H1 (cell line): ENCODE measurements around the gene NLRP3. TPM values are rescaled to one million over a fixed set of nuclear protein-coding genes. Genes with fewer than 3 reads are reported as not detected.

Experiments
- CTCF ChIA-PET: fragments of 300-600 bp; sonication (Branson Sonifier 250); formaldehyde crosslinking; loops from one replicate; lab custom pipeline; 2021; ENCODE audit not compliant: partially characterized antibody; lab: Charles Lee
- POLR2A ChIA-PET: fragments of 300-600 bp; sonication (Branson Sonifier 250); formaldehyde crosslinking; loops from one replicate; lab custom pipeline; 2021; ENCODE audit warnings: inconsistent platforms; ENCODE audit not compliant: partially characterized antibody; lab: Charles Lee
- DNase-seq, 2 experiments: peaks; one replicate each; pipeline versions ENCODE4 v3.0.0 to v3.0.0-alpha.2; 2010 to 2022; ENCODE audit warnings: low spot score in 2 of 2, low read depth in 1 of 2, mixed read lengths in 1 of 2
- FAIRE-seq: peaks from 2 replicates; lab custom pipeline; 2011; peaks lifted over from hg19 to GRCh38; lab: Jason Lieb, UNC
- H2AFZ ChIP-seq: 2 replicates; pipeline ENCODE4 v1.8.1; 2012; ENCODE audit warnings: low read length, inconsistent platforms
- H2AK5ac ChIP-seq: 2 replicates; pipeline ENCODE4 v1.6.1; 2013; ENCODE audit warnings: low read depth, low read length
- H2BK120ac ChIP-seq: replicated peaks from 2 replicates; pipeline ENCODE3; 2013; ENCODE audit warnings: low read depth, low read length, inconsistent platforms
- H2BK12ac ChIP-seq: 2 replicates; pipeline ENCODE4 v1.6.1; 2013; ENCODE audit warnings: low read depth, low read length
- H2BK15ac ChIP-seq: 2 replicates; pipeline ENCODE4 v1.6.1; 2013; ENCODE audit warnings: low read length
- H2BK20ac ChIP-seq: 2 replicates; pipeline ENCODE4 v1.6.1; 2013; ENCODE audit warnings: low read length
- H2BK5ac ChIP-seq: 2 replicates; pipeline ENCODE4 v1.6.1; 2013; ENCODE audit warnings: low read depth, low read length
- H3K14ac ChIP-seq: 2 replicates; pipeline ENCODE4 v1.6.1; 2013; ENCODE audit warnings: inconsistent platforms; ENCODE audit not compliant: insufficient read length
- H3K18ac ChIP-seq: 2 replicates; pipeline ENCODE4 v1.6.1; 2013; ENCODE audit warnings: low read length; ENCODE audit errors: extremely low read depth
- H3K23ac ChIP-seq: 2 replicates; pipeline ENCODE4 v1.6.1; 2013; ENCODE audit warnings: inconsistent platforms; ENCODE audit not compliant: insufficient read length
- H3K23me2 ChIP-seq: 2 replicates; pipeline ENCODE4 v1.6.1; 2013; ENCODE audit warnings: low read depth, low read length
- H3K27ac ChIP-seq: 2 replicates; pipeline ENCODE4 v1.6.1; 2011; ENCODE audit warnings: low read depth, low read length, inconsistent platforms
- H3K27me3 ChIP-seq, 4 experiments: replicated peaks in 1 of 4; 1 replicate in 1 of 4; 2 replicates in 3 of 4; pipeline versions ENCODE4 v1.6.1 to v1.8.1; 2011 to 2013; ENCODE audit warnings: low read length in 3 of 4, mild to moderate bottlenecking in 3 of 4, inconsistent platforms in 2 of 4, mixed read lengths in 2 of 4, moderate library complexity in 1 of 4; ENCODE audit not compliant: control insufficient read depth in 3 of 4, insufficient read depth in 3 of 4; ENCODE audit errors: extremely low read depth in 1 of 4
- H3K36me3 ChIP-seq, 4 experiments: 2 replicates each; pipeline versions ENCODE4 v1.6.1 to v1.8.1; 2011 to 2013; ENCODE audit warnings: mild to moderate bottlenecking in 4 of 4, low read length in 3 of 4, moderate library complexity in 2 of 4, control low read depth in 1 of 4, inconsistent platforms in 1 of 4; ENCODE audit not compliant: insufficient read depth in 4 of 4, control insufficient read depth in 2 of 4
- H3K4ac ChIP-seq: replicated peaks from 2 replicates; pipeline ENCODE3; 2013; ENCODE audit warnings: low read length, low read depth, mixed read lengths, inconsistent platforms; ENCODE audit not compliant: insufficient read length
- H3K4me1 ChIP-seq, 4 experiments: replicated peaks in 1 of 4; 1 replicate in 1 of 4; 2 replicates in 3 of 4; pipeline versions ENCODE4 v1.6.1 to v1.8.1; 2011 to 2013; ENCODE audit warnings: low read length in 3 of 4, inconsistent platforms in 2 of 4, mixed read lengths in 1 of 4; ENCODE audit not compliant: insufficient read depth in 4 of 4, control insufficient read depth in 3 of 4
- H3K4me2 ChIP-seq, 2 experiments: 2 replicates each; pipeline versions ENCODE4 v1.6.1 to v1.8.1; 2011 to 2013; ENCODE audit warnings: low read depth in 2 of 2, low read length in 2 of 2, control low read depth in 1 of 2, inconsistent platforms in 1 of 2, mild to moderate bottlenecking in 1 of 2; ENCODE audit not compliant: insufficient read depth in 1 of 2
- H3K4me3 ChIP-seq, 4 experiments: fragments of 200-600, 300-600 bp in 1 of 4; sonication (generic), shearing (Covaris generic), sonication (Bioruptor Twin) in 1 of 4; 2 replicates each; pipeline versions ENCODE4 v1.5.1 to v1.8.1; 2011 to 2016; ENCODE audit warnings: low read length in 4 of 4, low read depth in 3 of 4, control low read depth in 2 of 4, inconsistent platforms in 2 of 4, mild to moderate bottlenecking in 2 of 4, mixed read lengths in 1 of 4, moderate library complexity in 1 of 4; ENCODE audit not compliant: insufficient read depth in 2 of 4; ENCODE audit errors: extremely low read depth in 1 of 4
- H3K56ac ChIP-seq: replicated peaks from 2 replicates; pipeline ENCODE3; 2013; ENCODE audit warnings: low read depth, mild to moderate bottlenecking, mixed read lengths, low read length, inconsistent platforms; ENCODE audit not compliant: insufficient read length
- H3K79me1 ChIP-seq: 2 replicates; pipeline ENCODE4 v1.6.1; 2013; ENCODE audit warnings: low read depth, low read length, control low read depth
- H3K79me2 ChIP-seq, 2 experiments: 2 replicates each; pipeline versions ENCODE4 v1.6.1 to v1.8.1; 2012 to 2013; ENCODE audit warnings: low read length in 2 of 2, mild to moderate bottlenecking in 2 of 2, inconsistent platforms in 1 of 2; ENCODE audit not compliant: insufficient read depth in 2 of 2, control insufficient read depth in 1 of 2
- H3K9ac ChIP-seq, 4 experiments: replicated peaks in 1 of 4; 1 replicate in 1 of 4; 2 replicates in 3 of 4; pipeline versions ENCODE4 v1.6.1 to v1.8.1; 2011 to 2013; ENCODE audit warnings: low read depth in 3 of 4, low read length in 3 of 4, control low read depth in 2 of 4, mild to moderate bottlenecking in 2 of 4, moderate library complexity in 2 of 4, inconsistent platforms in 1 of 4; ENCODE audit errors: extremely low read depth in 1 of 4
- H3K9me3 ChIP-seq, 2 experiments: 2 replicates each; pipeline versions ENCODE4 v1.6.1 to v1.8.1; 2012 to 2013; ENCODE audit warnings: mild to moderate bottlenecking in 2 of 2, moderate library complexity in 2 of 2, control low read depth in 1 of 2, inconsistent platforms in 1 of 2, low read depth in 1 of 2, low read length in 1 of 2, mixed read lengths in 1 of 2; ENCODE audit not compliant: insufficient read depth in 2 of 2
- H4K20me1 ChIP-seq, 2 experiments: replicated peaks in 1 of 2; 2 replicates each; pipeline versions ENCODE3 to v1.8.1; 2011 to 2013; ENCODE audit warnings: inconsistent platforms in 2 of 2, low read length in 2 of 2, mild to moderate bottlenecking in 1 of 2; ENCODE audit not compliant: insufficient read depth in 2 of 2, control insufficient read depth in 1 of 2
- H4K5ac ChIP-seq: 2 replicates; pipeline ENCODE4 v1.6.1; 2013; ENCODE audit warnings: low read length, low read depth, mixed read lengths, inconsistent platforms; ENCODE audit not compliant: insufficient read length
- H4K8ac ChIP-seq: 2 replicates; pipeline ENCODE4 v1.8.0; 2013; ENCODE audit warnings: mild to moderate bottlenecking, moderate library complexity, low read length, inconsistent platforms; ENCODE audit not compliant: insufficient read depth; ENCODE audit errors: extremely low read depth
- H4K91ac ChIP-seq: replicated peaks from 2 replicates; pipeline ENCODE3; 2013; ENCODE audit warnings: low read length, mixed read lengths, inconsistent platforms; ENCODE audit not compliant: insufficient read length
- ASH2L ChIP-seq: fragments of 200-600, 300-600 bp; sonication (generic); IDR thresholded peaks from one replicate; pipeline ENCODE4 v1.7.1; 2017; ENCODE audit warnings: low read length
- CHD2 ChIP-seq: IDR thresholded peaks from 2 replicates; pipeline ENCODE4 v1.6.1; 2012; ENCODE audit warnings: low read length, improper control_type of control experiment
- CTBP2 ChIP-seq: IDR thresholded peaks from 2 replicates; pipeline ENCODE4 v1.7.0; 2011; ENCODE audit warnings: borderline replicate concordance, mild to moderate bottlenecking, moderate library complexity, mixed read lengths, low read length; ENCODE audit not compliant: insufficient read depth, insufficient read length
- EP300 ChIP-seq, 2 experiments: IDR thresholded peaks; 1 replicate in 1 of 2; 2 replicates in 1 of 2; pipeline ENCODE4 v1.6.1; 2011 to 2012; ENCODE audit warnings: low read depth in 2 of 2, low read length in 2 of 2, mild to moderate bottlenecking in 2 of 2, borderline replicate concordance in 1 of 2, inconsistent platforms in 1 of 2, moderate library complexity in 1 of 2
- KDM1A ChIP-seq: fragments of 200-600, 300-600 bp; sonication (generic); IDR thresholded peaks from 2 replicates; pipeline ENCODE4 v1.7.1; 2016; ENCODE audit warnings: mild to moderate bottlenecking, low read length, borderline replicate concordance
- POLR2A ChIP-seq, 2 experiments: IDR thresholded peaks; 1 replicate in 1 of 2; 2 replicates in 1 of 2; pipeline ENCODE4 v1.6.1; 2011; ENCODE audit warnings: low read depth in 2 of 2, low read length in 2 of 2, mild to moderate bottlenecking in 2 of 2; ENCODE audit errors: control extremely low read depth in 1 of 2
- POLR2AphosphoS5 ChIP-seq: IDR thresholded peaks from 2 replicates; pipeline ENCODE4 v1.6.1; 2011; ENCODE audit warnings: low read depth, low read length
- POU5F1 ChIP-seq: IDR thresholded peaks from 2 replicates; pipeline ENCODE4 v1.6.1; 2011; ENCODE audit warnings: low read depth, mild to moderate bottlenecking, low read length, moderate library complexity
- RBBP5 ChIP-seq: IDR thresholded peaks from 2 replicates; pipeline ENCODE4 v1.7.1; 2012; ENCODE audit warnings: low read depth, mild to moderate bottlenecking, inconsistent platforms, low read length, moderate library complexity, borderline replicate concordance
- SIN3A ChIP-seq, 2 experiments: IDR thresholded peaks in 1 of 2; conservative IDR thresholded peaks in 1 of 2; 2 replicates each; pipeline ENCODE4 v1.6.1; 2011 to 2012; ENCODE audit warnings: low read length in 2 of 2, improper control_type of control experiment in 1 of 2, low read depth in 1 of 2, mild to moderate bottlenecking in 1 of 2
- SP2 ChIP-seq: IDR thresholded peaks from 2 replicates; pipeline ENCODE4 v1.6.1; 2012; ENCODE audit warnings: mild to moderate bottlenecking, low read length, inconsistent platforms
- WGBS, 2 experiments: shearing (Covaris generic) in 1 of 2; methylation state at CpG; one replicate each; pipeline versions ENCODE4 v1.1.6 to v1.1.7; 2013 to 2015; ENCODE audit warnings: low lambda C conversion rate in 2 of 2, mixed read lengths in 2 of 2, inconsistent platforms in 1 of 2, low coverage in 1 of 2, missing lambda C conversion rate in 1 of 2; ENCODE audit not compliant: insufficient replicate concordance in 2 of 2, insufficient coverage in 1 of 2, insufficient read length in 1 of 2; ENCODE audit errors: extremely low coverage in 1 of 2, missing lambda C conversion rate in 1 of 2; 5-methylcytosine and 5-hydroxymethylcytosine counted together
- polyA plus RNA-seq, 7 experiments: library from polyadenylated mRNA; depleted of rRNA in 3 of 7; stranded (reverse) in 5 of 7; unstranded in 2 of 7; fragments of >200 nt in 5 of 7; fragments of 200-250 nt in 2 of 7; gene quantifications; 1 replicate in 5 of 7; 2 replicates in 1 of 7; 4 replicates in 1 of 7; pipeline versions ENCODE4 v1.2.1 to v1.2.3, GENCODE V29; 2011 to 2013; ENCODE audit warnings: missing spikeins in 2 of 7, mixed read lengths in 2 of 7
- total RNA-seq: library from RNA; stranded (reverse); fragmentation: NEBNext Ultra II Directional; extraction: Animal tissue kit (Norgen Biotek cat#: 25700); gene quantifications from 2 replicates; pipeline ENCODE4 v1.2.1, GENCODE V29; 2021
- TF ChIP-seq, protein P1 (sequence below): IDR thresholded peaks from 2 replicates; pipeline ENCODE4 v1.6.1; 2012; ENCODE audit warnings: low read length, inconsistent platforms

The NLRP3 gene
- total and polyA plus RNA-seq, 2 of the 8 experiments (the other 6 are each of a cell fraction or from before 2014, with no cell fraction given): 0.05 to 0.19 TPM

DNA sequence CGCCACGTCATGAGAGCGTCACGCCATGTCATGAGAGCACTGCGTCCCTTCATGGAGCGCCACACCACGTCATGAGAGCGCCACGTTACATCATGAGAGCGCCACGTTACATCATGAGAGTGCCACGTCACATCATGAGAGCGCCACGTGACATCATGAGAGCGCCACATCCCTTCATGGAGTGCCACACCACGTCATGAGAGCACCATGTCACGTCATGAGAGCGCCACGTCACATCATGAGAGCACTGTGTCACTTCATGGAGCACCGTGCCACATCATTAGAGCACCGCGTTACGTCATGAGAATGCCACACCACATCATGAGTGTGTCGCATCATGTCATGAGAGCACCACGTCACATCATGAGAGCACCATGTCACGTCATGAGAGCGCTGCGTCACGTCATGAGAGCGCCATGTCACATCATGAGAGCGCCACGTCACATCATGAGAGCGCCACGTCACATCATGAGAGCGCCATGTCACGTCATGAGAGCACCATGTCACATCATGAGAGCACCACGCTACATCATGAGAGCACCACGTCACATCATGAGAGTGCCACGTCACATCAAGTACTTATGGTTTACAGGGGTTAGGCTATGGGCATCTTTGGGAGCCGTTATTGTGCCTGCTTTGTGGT is 9.8 kb upstream of the NLRP3 start:
- 89% methylated on average over 40 of the region's 40 CpGs; no CpG with 5 or more reads in 1 of the 2 experiments for WGBS, 2 experiments
- no peaks in the 10 kb centered on the region for H3K4me1 ChIP-seq
- CTCF ChIA-PET: interaction anchor here (1.1 kb wide), 1 partner anchor 16 kb away, joined by 5 read pairs; no protein-coding TSS in a partner anchor
- TF ChIP-seq CHD2: no peak
- TF ChIP-seq POLR2AphosphoS5: no peak
- no peak for TF ChIP-seq KDM1A
- TF ChIP-seq, protein P1, sequence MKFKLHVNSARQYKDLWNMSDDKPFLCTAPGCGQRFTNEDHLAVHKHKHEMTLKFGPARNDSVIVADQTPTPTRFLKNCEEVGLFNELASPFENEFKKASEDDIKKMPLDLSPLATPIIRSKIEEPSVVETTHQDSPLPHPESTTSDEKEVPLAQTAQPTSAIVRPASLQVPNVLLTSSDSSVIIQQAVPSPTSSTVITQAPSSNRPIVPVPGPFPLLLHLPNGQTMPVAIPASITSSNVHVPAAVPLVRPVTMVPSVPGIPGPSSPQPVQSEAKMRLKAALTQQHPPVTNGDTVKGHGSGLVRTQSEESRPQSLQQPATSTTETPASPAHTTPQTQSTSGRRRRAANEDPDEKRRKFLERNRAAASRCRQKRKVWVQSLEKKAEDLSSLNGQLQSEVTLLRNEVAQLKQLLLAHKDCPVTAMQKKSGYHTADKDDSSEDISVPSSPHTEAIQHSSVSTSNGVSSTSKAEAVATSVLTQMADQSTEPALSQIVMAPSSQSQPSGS: no peak
- no peak for TF ChIP-seq SP2
- TF ChIP-seq CTBP2: no peak
- TF ChIP-seq POU5F1: no peak
- TF ChIP-seq RBBP5: no peak
- TF ChIP-seq SIN3A (conservative IDR thresholded peaks at IDR 0.05 in 1 of 2, IDR thresholded peaks at IDR 0.05 in 1 of 2; ENCODE audit: low read depth in 1 of 2, low read length in 2 of 2): no peak
- no peak for TF ChIP-seq POLR2A (IDR thresholded peaks at IDR 0.05; ENCODE audit: control extremely low read depth in 1 of 2, low read depth in 2 of 2, low read length in 2 of 2)
- no peak for TF ChIP-seq ASH2L
- no peak for TF ChIP-seq EP300 (IDR thresholded peaks at IDR 0.05; ENCODE audit: borderline replicate concordance in 1 of 2, low read depth in 2 of 2, low read length in 2 of 2)

More for the DNA sequence above, 9.8 kb upstream of the NLRP3 start:
- H2BK15ac ChIP-seq: no peak overlapping the region
- no peaks in the 10 kb centered on the region for H3K79me2 ChIP-seq
- H3K9me3 ChIP-seq: no peaks in the 10 kb centered on the region; a peak in 1 of 4 replicates
- no peak overlapping the region for H2BK20ac ChIP-seq
- H3K14ac ChIP-seq: no peak overlapping the region
- H3K4me2 ChIP-seq: no peak overlapping the region
- FAIRE-seq (no peak), DNase-seq (no peak)
- H3K27me3 ChIP-seq: no peaks in the 10 kb centered on the region
- H4K5ac ChIP-seq: no peak overlapping the region
- H4K8ac ChIP-seq: no peak overlapping the region
- no peak overlapping the region for H2BK120ac ChIP-seq
- no peak overlapping the region for H3K18ac ChIP-seq
- no peak overlapping the region for H3K4ac ChIP-seq
- no peak overlapping the region for H3K9ac ChIP-seq
- no peaks in the 10 kb centered on the region for H3K23me2 ChIP-seq
- no peaks in the 10 kb centered on the region for H4K20me1 ChIP-seq
- H3K4me3 ChIP-seq: no peak overlapping the region
- POLR2A ChIA-PET: no interaction called here
- no peak overlapping the region for H4K91ac ChIP-seq
- no peaks in the 10 kb centered on the region for H3K36me3 ChIP-seq
- H3K27ac ChIP-seq: no peak overlapping the region
- no peak overlapping the region for H3K56ac ChIP-seq
- no peak overlapping the region; the same call in 1 of the 2 replicates for H2BK5ac ChIP-seq
- no peak overlapping the region for H2BK12ac ChIP-seq
- H3K79me1 ChIP-seq: no peaks in the 10 kb centered on the region
- H3K23ac ChIP-seq: no peak overlapping the region
- no peak overlapping the region for H2AFZ ChIP-seq
- H2AK5ac ChIP-seq: peak overlapping the region; percentile 68; the same call in 1 of the 2 replicates
